GM21526 (cell line): ENCODE results near the gene EGR4.

Experiments used
- ATAC-seq: cut with Tn5 transposase; IDR thresholded peaks from one replicate; pipeline ENCODE4 v1.9.1; 2021; ENCODE audit warnings: moderate library complexity; ENCODE audit not compliant: unreplicated experiment, low FRiP score

Gene EGR4

GRCh38 chr2:73293534-73294171, at the start of gene EGR4:
EGR4 (minus strand) TSS chr2:73293548; CDS start chr2:73293317, 231 bp downstream.
- ATAC-seq, result peak; percentile 91

- no peak for ATAC-seq
Measured at GRCh38 chr2:73341039-73341438, 47.7 kb upstream of the EGR4 start.

DNA sequence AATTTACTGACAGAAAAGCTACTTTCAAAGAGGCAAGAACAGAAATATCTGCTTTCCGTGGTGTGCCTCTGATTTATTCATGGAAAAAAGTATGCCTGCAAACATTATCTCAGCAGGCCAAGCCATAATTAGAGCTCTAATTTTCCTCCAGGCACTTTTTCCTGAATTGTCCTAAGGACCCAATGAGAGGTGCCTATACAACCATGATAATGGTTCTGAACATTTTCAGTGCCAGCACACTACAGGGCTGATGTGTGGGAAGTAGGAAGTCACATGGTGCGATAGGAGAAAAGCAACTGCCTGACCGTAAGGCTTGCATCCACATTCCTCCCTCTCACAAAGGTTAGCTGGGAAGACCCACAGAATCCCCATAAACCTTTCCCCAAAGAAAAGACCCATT, 45.9 kb upstream of the EGR4 start:
- ATAC-seq, result no peak

- no peak for ATAC-seq
Measured at GRCh38 chr2:73337828-73338227, 44.5 kb upstream of the EGR4 start.

GRCh38 chr2:73334620-73335019, 41.3 kb upstream of the EGR4 start:
- no peak for ATAC-seq

- ATAC-seq, result no peak
Measured at GRCh38 chr2:73334045-73334444, 40.7 kb upstream of the EGR4 start.

GRCh38 chr2:73333564-73333963, 40.2 kb upstream of the EGR4 start:
- no peak for ATAC-seq

DNA sequence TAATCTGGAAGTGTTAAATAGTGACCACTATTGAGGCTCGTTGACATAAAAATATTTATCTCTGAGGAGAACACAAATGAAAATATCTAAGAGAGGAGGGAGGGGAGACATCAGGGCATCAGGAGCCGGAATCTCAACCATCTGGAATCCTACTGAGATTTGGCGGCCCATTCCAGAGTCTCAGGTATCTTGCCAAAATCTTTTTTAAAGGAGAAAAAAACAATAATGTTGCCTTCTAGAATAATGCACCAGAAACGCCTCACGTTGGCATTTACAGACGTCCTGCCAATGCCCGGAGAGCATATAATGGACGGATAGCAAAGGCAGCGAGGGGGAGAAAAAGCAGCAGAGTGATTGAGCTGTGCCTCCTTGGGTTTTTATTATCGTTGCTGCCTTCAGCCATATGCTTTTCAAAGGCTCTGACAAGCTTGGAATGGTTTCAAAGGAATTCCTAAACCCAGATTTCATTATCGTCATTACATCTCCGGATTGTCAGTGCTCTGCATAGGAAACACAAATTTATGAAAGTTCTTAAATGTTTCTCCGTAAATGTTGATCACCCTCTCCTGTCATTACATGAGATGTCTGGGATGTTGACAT, 30.9 kb upstream of the EGR4 start:
- ATAC-seq, result no peak

GRCh38 chr2:73323551-73323950, 30.2 kb upstream of the EGR4 start:
- no peak for ATAC-seq

- no peak for ATAC-seq
Measured at GRCh38 chr2:73314441-73314840, 21.1 kb upstream of the EGR4 start.

GRCh38 chr2:73307720-73308119, 14.4 kb upstream of the EGR4 start:
- no peak for ATAC-seq

DNA sequence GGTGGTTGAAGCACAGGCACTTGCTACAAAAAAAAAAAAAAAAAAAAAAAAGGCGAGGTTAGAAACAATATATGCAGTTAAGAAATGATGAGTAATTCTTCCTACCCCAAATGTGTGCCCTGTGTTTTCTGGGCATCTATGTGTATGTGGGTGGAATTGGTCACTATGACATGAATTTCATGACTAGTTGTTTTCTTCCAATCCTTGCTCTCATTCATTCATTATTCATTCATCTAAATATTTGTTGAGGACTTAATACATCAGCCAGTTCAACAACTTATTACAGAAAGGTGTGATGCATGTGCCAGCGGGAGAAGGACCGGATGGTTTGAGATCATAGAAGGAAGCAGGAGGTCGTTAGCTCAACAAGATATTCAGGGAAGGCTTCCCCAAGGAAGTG, 8.3 kb upstream of the EGR4 start:
- no peak for ATAC-seq

GRCh38 chr2:73300926-73301325, 7.6 kb upstream of the EGR4 start:
- ATAC-seq, result no peak

- ATAC-seq, result no peak
Measured at GRCh38 chr2:73297586-73297985, 4.2 kb upstream of the EGR4 start.

- no peak for ATAC-seq
Measured at GRCh38 chr2:73297151-73297559, 3.8 kb upstream of the EGR4 start.

- no peak for ATAC-seq
Measured at GRCh38 chr2:73295751-73296400, 2.5 kb upstream of the EGR4 start.

DNA sequence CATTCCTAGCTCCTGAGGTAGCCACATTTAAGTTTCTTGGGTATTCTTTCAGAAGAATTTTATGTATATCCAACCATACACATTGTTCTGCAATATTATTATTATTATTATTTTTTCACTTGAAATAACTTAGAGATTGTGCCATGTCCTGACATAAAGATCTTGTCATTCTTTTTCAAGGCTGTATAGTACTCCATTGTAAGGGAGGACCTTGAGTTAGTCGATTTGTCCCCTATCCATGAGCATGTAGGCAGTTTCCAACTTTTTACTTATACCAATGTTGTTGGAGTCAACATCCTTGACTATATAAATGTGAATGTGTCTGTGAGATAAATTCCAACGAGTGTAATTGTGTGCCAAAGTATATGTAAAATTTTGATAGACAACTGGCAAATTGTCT, 891 bp upstream of the EGR4 start:
- no peak for ATAC-seq

GRCh38 chr2:73292906-73293533, 328 bp downstream of the EGR4 start:
- ATAC-seq, result no peak

- no peak for ATAC-seq
Measured at GRCh38 chr2:73292316-73292905, 937 bp downstream of the EGR4 start.

DNA sequence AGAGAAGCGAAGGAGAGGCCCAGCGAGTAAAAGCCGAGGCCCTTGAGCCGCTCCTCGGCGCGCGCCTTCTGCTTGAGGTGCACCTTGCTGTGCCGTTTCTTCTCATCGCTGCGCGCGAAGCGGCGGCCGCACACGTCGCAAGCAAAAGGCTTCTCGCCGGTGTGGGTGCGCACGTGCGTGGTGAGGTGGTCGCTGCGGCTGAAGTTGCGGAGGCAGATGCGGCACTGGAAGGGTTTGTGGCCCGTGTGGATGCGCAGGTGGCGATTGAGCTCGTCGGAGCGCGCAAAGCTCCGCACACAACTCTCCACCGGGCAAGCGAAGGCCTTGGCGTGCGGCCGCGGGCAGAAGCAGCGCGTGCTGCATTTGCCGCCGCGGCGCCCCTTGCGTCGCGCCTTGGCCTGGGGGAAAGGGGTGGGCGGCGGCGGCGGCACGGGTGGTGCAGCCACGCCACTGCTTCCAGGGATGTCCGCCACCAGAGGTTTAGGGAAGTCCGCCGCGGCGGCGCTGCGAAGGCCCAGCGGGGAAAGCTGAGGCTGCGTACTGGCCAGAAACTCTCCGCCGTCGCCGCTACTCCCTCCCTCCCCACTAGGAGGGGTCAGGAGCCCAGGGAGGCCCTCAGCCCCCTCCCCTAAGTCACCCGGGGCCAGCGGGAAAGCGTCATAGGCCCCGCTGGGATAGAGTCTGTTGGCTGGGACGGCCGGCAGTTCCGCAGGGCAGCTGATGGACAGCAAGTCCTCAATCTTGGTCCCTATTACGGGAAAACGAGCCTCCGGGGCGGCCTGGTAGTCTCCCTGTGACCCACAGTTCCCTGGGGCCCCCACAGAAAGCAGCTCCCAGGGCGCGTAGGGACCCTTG, 1.7 kb downstream of the EGR4 start:
- no peak for ATAC-seq
